SK-N-SH treated with all-trans-retinoic acid at 6 μM for 48 hours (cell line): Measurements from ENCODE around the gene CHIA.

Source experiments
- TCF4 ChIP-seq: fragments of 250-450 bp; sonication (Bioruptor Pico); IDR thresholded peaks from 2 replicates; pipeline ENCODE4 v1.8.0; 2021; ENCODE audit warnings: mild to moderate bottlenecking, moderate library complexity, borderline replicate concordance
- ZFP30 ChIP-seq: fragments of 450-650 bp; formaldehyde crosslinking; IDR thresholded peaks from 2 replicates; pipeline ENCODE4 v1.5.0; 2022; ENCODE audit warnings: mild to moderate bottlenecking, moderate library complexity

DNA sequence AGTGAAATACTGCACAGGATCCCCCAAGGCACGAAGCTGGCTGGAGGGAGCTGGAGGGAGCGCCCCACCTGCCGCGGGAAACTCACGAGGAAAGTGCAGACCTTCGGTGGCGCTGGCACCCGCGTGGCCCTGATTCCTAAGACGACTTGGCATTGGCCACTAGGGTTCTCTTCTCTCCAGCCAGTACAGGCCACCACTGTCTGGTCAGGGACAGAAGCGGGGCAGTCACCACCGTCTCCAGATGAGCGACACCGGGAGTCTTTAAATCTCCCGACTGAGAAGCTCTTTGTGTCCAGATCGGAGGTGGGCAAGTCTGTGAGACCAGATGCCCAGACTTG, 19.2 kb upstream of the CHIA start:
- TF ChIP-seq ZFP30 (CRISPR knock-in tag) (no peak), TCF4 (no peak)
